Ovary (tissue), 3 donors: ENCODE results near the gene MTCL3.

Experiments used
- CTCF ChIP-seq, 3 donors: fragments of 450-650 bp in 2 of 3; fragments of 200-600 bp in 1 of 3; IDR thresholded peaks; one replicate each; pipeline versions ENCODE4 v1.5.1 to v1.8.0; 2016 to 2022; ENCODE audit warnings: antibody characterized with exemption in 3 of 3, mild to moderate bottlenecking in 1 of 3
- EP300 ChIP-seq: sonication (generic); formaldehyde crosslinking; IDR thresholded peaks from one replicate; pipeline ENCODE4 v1.6.1; 2017; ENCODE audit warnings: antibody characterized with exemption
- donor health status: DM: no; HTN: no; CAD: no.

- TF ChIP-seq CTCF (IDR thresholded peaks at IDR 0.05) (no peak), EP300 (no peak)
Measured at GRCh38 chr6:127446356-127446755, 72.8 kb downstream of the MTCL3 start.
